Measurements from ENCODE around the gene PCBD2. TPM values are rescaled to one million over a fixed set of nuclear protein-coding genes. Genes with fewer than 3 reads are reported as not detected.

Gene PCBD2
- total and polyA plus RNA-seq, 2 of the 4 experiments (the other 2 are of a cell fraction) = 2.2 to 2.7 TPM

DNA sequence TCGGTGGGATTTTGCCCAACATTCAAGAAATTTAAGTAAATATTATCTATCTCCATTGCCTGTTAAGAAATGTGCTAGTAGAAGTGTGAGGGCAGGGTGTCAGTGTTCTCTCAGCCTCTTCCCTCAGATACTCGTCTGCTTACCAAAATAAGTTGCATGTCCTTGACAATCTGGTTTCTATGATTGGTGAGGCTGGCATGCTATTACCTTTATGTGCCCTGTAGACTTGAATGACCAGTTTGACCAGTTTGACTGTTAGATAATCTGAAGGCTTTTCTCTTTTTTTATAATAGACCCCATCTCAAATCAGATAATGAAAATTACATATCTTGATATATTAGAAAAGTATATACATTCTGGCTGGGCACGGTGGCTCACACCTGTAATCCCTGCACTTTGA lies 63.1 kb downstream of the PCBD2 start:
- no peak overlapping the region for H3K23ac ChIP-seq (ENCODE audit: low read depth, low read length)
- no peak overlapping the region for H2AK9ac ChIP-seq (replicated peaks; ENCODE audit: low read depth, low read length, poor library complexity)
- ChIA-PET POLR2A (ENCODE audit: unreplicated experiment) (no interaction called here), CTCF (no interaction called here)
- H2BK5ac ChIP-seq (ENCODE audit: low read depth, low read length, poor library complexity, severe bottlenecking) = no peak overlapping the region
- H3K4me3 ChIP-seq (ENCODE audit: insufficient read depth, low read depth, low read length) = no peak overlapping the region
- H3K4me2 ChIP-seq (ENCODE audit: low read depth, low read length) = no peak overlapping the region
- no peak overlapping the region for H2BK120ac ChIP-seq (ENCODE audit: low read depth, low read length)
- H4K8ac ChIP-seq (ENCODE audit: low read depth in 2 of 2, low read length in 2 of 2) = no peak overlapping the region
- H3K56ac ChIP-seq (ENCODE audit: extremely low read depth, insufficient read depth, low read length) = no peak overlapping the region
- no CpG with 5 or more reads among the region's 3 CpGs for WGBS, 2 experiments (ENCODE audit: extremely low coverage in 2 of 2, insufficient read length in 1 of 2)
- intact Hi-C loops (cut with micrococcal nuclease) (no loop called here), in situ Hi-C loops (cut with MboI; ENCODE audit: low sequenced_read_pairs) (no loop called here), dilution Hi-C loops (cut with HindIII; ENCODE audit: low sequenced_read_pairs, unreplicated experiment) (no loop called here)
- no peak overlapping the region for H2AFZ ChIP-seq (replicated peaks; ENCODE audit: low read length, poor library complexity)
- no peak overlapping the region for H3K4ac ChIP-seq (ENCODE audit: low read depth, low read length)
- no peaks in the 10 kb centered on the region for H3K9me1 ChIP-seq (ENCODE audit: insufficient read depth, low read length)
- no TSS peak for BruUV-seq (replicated peaks)
- no peaks in the 10 kb centered on the region for H3K36me3 ChIP-seq (ENCODE audit: control insufficient read depth, insufficient read depth, low read length)
- no peak overlapping the region for H2AK5ac ChIP-seq (ENCODE audit: low read depth, low read length)
- no peak overlapping the region for H3K18ac ChIP-seq (ENCODE audit: low read depth, low read length)
- H3K79me1 ChIP-seq (ENCODE audit: low read depth in 1 of 2, low read length in 2 of 2) = no peaks in the 10 kb centered on the region
- H3K9me3 ChIP-seq (ENCODE audit: control insufficient read depth, insufficient read depth, low read length) = no peaks in the 10 kb centered on the region
- TF ChIP-seq BHLHE40 (IDR thresholded peaks at IDR 0.05; ENCODE audit: low read depth, low read length) (no peak), MAFK (IDR thresholded peaks at IDR 0.05; ENCODE audit: low read depth, low read length) (no peak), NFE2L2 (IDR thresholded peaks at IDR 0.05; ENCODE audit: low read depth, low read length) (no peak), POLR2A (IDR thresholded peaks at IDR 0.05; ENCODE audit: low read depth, low read length) (no peak)
- TF ChIP-seq, protein P1, sequence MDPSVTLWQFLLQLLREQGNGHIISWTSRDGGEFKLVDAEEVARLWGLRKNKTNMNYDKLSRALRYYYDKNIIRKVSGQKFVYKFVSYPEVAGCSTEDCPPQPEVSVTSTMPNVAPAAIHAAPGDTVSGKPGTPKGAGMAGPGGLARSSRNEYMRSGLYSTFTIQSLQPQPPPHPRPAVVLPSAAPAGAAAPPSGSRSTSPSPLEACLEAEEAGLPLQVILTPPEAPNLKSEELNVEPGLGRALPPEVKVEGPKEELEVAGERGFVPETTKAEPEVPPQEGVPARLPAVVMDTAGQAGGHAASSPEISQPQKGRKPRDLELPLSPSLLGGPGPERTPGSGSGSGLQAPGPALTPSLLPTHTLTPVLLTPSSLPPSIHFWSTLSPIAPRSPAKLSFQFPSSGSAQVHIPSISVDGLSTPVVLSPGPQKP (IDR thresholded peaks at IDR 0.05; ENCODE audit: borderline replicate concordance, low read depth, low read length) = no peak
- no peak for DNase-seq
- no peak overlapping the region for H2BK15ac ChIP-seq (ENCODE audit: low read depth, low read length)
- no peak overlapping the region for H4K91ac ChIP-seq (ENCODE audit: insufficient read depth, low read depth, low read length)
- H4K20me1 ChIP-seq (ENCODE audit: insufficient read depth, low read length) = no peaks in the 10 kb centered on the region
- no peak overlapping the region for H3K14ac ChIP-seq (replicated peaks; ENCODE audit: low read depth, low read length)
- ATAC-seq (ENCODE audit: low read depth) = no peak
- no peaks in the 10 kb centered on the region for H3K27me3 ChIP-seq (ENCODE audit: control insufficient read depth, insufficient read depth, low read length)
- H3K27ac ChIP-seq (ENCODE audit: insufficient read depth, low read length) = no peak overlapping the region
- H3K9ac ChIP-seq (ENCODE audit: low read depth, low read length) = no peak overlapping the region
- H3K4me1 ChIP-seq (ENCODE audit: control insufficient read depth, insufficient read depth, low read length) = no peaks in the 10 kb centered on the region
- no peak overlapping the region for H4K5ac ChIP-seq (ENCODE audit: low read depth, low read length)
- no peak overlapping the region for H2BK20ac ChIP-seq (ENCODE audit: low read depth, low read length)

Measured in IMR-90 (cell line).